ENCODE results near the gene CPSF4.

CPSF4 gene

GRCh38 chr7:99438573-99439480 is at the start of gene CPSF4, which contains the start of gene PTCD1:
TSS of gene CPSF4 (plus strand) at chr7:99438943. CDS start at chr7:99439083, 140 bp downstream.
TSS of gene PTCD1 (minus strand) at chr7:99438798. CDS start at chr7:99435242, 3,556 bp downstream.
- CTCF ChIA-PET, result interaction anchor here (1.1 kb wide), 1 partner anchor 21 kb away, joined by 3 read pairs; no protein-coding TSS in a partner anchor
- H3K4me3 ChIP-seq (ENCODE audit: low read depth, low read length), result peak within 1 kb of the TSS; percentile 93
- no peak for TF ChIP-seq CTCF (IDR thresholded peaks at IDR 0.05; ENCODE audit: insufficient read depth, low read length, missing control alignments)
- DNase-seq (ENCODE audit: low read depth, low spot score), result peak; percentile 61
- POLR2A ChIA-PET, result interaction anchor here (0.6 to 1.8 kb wide), 7 partner anchors 9 to 66 kb away, joined by 4 to 8 read pairs (median 4); partner anchors contain the start of genes BUD31, PDAP1, ZKSCAN5 and ZNF394

- no peak for DNase-seq (ENCODE audit: low read depth, low spot score)
- no peak overlapping the region for H3K4me3 ChIP-seq (ENCODE audit: low read depth, low read length)
- no peak for TF ChIP-seq CTCF (IDR thresholded peaks at IDR 0.05; ENCODE audit: insufficient read depth, low read length, missing control alignments)
- ChIA-PET POLR2A (interaction anchor here (0.7 kb wide), 2 partner anchors 36 to 376 kb away, joined by 3 to 4 read pairs; no protein-coding TSS in a partner anchor), CTCF (interaction anchor here (1.6 kb wide), 1 partner anchor 24 kb away, joined by 3 read pairs; no protein-coding TSS in a partner anchor)
Observed at GRCh38 chr7:99389772-99390171, 49.0 kb upstream of the CPSF4 start.

- no peak overlapping the region for H3K4me3 ChIP-seq (ENCODE audit: low read depth, low read length)
- TF ChIP-seq CTCF (IDR thresholded peaks at IDR 0.05; ENCODE audit: insufficient read depth, low read length, missing control alignments), result no peak
- ChIA-PET POLR2A (no interaction called here), CTCF (interaction anchor here (1.6 kb wide), 1 partner anchor 25 kb away, joined by 3 read pairs; no protein-coding TSS in a partner anchor)
- no peak for DNase-seq (ENCODE audit: low read depth, low spot score)
Observed at GRCh38 chr7:99390941-99391602, 47.7 kb upstream of the CPSF4 start.

- POLR2A ChIA-PET, result interaction anchor here (0.9 to 1.9 kb wide), 2 partner anchors 12 to 17 kb away, joined by 3 to 5 read pairs; partner anchors contain the start of genes BUD31 and PDAP1
- H3K4me3 ChIP-seq (ENCODE audit: low read depth, low read length), result no peak overlapping the region
- CTCF ChIA-PET, result no interaction called here
- DNase-seq (ENCODE audit: low read depth, low spot score), result no peak
- TF ChIP-seq CTCF (IDR thresholded peaks at IDR 0.05; ENCODE audit: insufficient read depth, low read length, missing control alignments), result no peak
Observed at GRCh38 chr7:99392046-99392445, 46.7 kb upstream of the CPSF4 start.

- CTCF ChIA-PET, result interaction anchor here (1.1 to 1.4 kb wide), 3 partner anchors 11 to 15 kb away, joined by 3 to 4 read pairs (median 3); no protein-coding TSS in a partner anchor
- H3K4me3 ChIP-seq (ENCODE audit: low read depth, low read length), result peak overlapping the region; percentile 32
- no peak for DNase-seq (ENCODE audit: low read depth, low spot score)
- POLR2A ChIA-PET, result interaction anchor here (0.6 to 1.9 kb wide), 4 partner anchors 11 to 994 kb away, joined by 3 to 5 read pairs (median 4); partner anchors contain the start of genes BUD31 and PDAP1
- no peak for TF ChIP-seq CTCF (IDR thresholded peaks at IDR 0.05; ENCODE audit: insufficient read depth, low read length, missing control alignments)
Observed at GRCh38 chr7:99392659-99393354, 45.9 kb upstream of the CPSF4 start.

Data from AG04449 (cell line).